ENCODE results near the gene SYT2.

SYT2 gene

DNA sequence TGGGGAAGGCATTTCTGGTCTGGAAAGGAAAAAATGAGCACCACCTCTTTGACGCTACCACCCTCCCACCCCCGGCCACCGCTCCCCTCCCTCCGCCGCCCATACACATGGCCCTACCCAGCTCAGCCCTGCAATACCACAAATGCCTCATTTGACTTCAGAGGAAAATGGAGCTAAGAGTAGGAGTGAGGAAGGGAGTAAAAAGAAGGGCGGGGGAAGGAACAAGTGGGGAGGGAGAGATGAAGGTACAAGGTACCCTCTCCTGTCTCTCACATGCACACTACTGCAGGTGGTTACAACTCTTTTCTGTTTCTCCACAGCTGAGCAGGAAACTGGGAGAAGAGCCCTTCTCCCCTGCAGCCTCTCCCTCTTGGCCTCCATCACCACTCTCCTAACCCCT is 7.1 kb downstream of the SYT2 start:
- no peak for DNase-seq

GRCh38 chr1:202702088-202702487 is 8.2 kb downstream of the SYT2 start:
- no peak for DNase-seq

DNA sequence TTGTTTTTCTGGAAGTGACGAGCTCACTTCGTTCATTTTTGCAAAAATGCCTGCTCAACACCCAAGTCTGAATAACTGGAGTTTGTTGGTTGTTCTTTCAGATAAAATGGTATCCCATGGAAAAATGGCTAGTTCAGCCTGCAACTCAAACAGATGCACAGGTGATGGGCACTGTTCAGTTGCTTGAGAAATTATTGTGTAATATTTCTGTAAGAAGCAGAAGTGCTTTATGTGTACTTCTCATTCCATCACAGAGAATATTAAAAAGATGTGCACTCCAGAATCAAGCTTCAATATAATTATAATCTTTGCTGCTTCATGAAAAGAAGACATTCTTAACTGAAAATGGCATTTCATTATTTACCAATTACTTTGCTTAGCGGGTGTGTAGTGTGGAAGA is 9.1 kb downstream of the SYT2 start:
- no peak for DNase-seq

DNA sequence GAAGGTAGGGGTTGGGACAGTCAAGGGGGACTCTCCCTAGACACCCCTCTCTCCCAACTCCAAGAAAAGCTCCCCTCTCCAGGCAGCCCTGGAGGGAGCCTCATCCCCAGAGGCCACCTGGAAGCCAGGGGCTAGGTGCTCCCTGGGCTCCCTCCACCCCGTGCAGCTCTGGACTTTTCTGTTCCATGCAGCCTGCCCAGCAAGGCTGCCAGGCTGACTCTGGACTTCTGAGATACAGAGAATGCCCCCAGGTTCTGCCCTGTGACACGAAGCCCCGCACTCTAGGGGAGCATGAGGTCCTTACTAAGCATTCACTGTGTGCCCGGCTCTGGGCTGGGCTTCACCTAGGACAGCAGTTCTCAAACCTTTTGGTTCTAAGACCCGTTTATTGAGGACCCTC is 10.2 kb downstream of the SYT2 start:
- no peak for DNase-seq

DNA sequence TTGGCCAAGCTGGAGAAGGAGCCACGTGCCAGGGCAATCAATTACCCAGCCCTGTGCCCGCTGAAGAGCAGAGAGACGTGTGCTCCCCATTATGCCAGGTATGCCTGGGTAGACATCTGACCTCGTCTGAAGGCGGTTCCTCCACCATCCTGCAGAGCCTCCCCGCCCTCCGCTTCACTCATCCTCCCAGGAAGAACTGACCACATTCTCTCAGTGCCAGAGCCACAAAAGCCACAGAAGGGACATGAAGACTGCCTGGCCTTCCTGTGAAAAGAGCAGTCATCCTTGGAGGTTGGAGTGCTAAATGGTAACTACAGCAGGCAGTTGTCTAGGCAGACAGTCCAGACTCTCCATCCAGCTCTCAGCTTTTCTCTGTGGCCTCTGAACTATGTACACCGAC is 12.0 kb downstream of the SYT2 start:
- peak; percentile 17 to 34 for DNase-seq

DNA sequence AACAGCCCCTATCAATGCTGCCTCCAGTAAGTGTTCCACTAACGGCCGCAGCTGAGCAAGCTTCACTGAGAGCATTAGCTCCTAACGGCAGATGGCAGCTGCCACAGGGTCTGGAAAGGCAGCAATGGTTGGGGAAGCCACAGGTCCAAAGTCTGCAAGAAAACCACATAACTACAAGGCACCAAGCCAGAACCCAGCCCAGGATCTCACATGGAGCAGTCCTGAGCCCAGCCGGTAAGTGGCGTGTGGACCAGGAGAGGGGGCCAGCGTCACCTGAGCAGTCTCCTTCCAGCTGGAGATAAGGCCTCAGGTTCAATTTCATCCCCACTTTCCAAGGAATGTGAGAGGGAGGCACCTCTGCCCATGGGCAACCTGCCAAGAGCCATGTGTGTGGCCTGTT is 13.2 kb downstream of the SYT2 start:
- no peak for DNase-seq

DNA sequence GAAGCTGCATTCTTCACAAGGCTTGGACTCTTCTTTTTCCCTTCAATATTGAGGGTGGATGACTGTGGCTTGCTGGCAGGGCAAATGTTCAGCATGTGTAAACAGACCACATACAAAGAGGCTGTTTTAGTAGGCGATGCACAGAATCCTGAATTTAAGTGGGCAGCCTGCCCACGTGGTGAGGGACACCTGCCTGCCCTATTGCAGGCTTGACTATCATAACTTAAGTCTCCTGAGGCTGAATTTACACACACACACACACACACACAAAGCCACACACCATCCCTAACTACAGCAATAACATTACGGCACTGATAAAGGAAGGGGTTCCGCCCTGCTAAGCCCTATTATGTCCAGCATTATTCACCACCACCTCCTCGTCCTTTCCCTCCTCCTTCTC is 15.9 kb downstream of the SYT2 start:
- DNase-seq = no peak

DNA sequence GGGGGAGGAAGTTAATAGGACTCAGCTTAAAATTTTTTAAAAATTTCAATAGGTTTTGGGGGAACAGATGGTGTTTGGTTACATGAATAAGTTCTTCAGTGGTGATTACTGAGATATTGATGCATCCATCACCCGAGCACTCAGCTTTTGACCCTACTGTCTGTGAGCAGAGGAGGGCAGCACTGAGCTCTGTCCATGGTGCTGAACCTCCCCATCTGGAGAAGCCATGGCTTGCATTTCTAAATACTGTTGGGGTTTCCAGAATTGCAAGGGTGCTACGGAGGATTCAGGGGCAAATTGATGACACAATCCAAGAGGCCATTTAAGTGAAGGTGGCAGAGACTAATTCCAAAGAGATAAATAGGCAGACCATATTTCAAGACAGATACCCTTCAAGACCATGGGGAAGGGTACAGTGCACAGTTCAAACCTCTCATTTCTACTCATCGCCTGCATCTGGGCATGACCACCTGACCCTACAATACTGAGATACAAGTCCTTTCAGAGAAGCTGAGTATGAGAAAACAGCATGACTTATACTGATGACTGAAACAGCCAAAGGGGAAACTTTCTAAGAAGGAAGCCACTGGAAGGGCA is 17.2 kb downstream of the SYT2 start:
- DNase-seq = peak; percentile 65 to 74

GRCh38 chr1:202691816-202692215 is 18.4 kb downstream of the SYT2 start:
- no peak for DNase-seq

DNA sequence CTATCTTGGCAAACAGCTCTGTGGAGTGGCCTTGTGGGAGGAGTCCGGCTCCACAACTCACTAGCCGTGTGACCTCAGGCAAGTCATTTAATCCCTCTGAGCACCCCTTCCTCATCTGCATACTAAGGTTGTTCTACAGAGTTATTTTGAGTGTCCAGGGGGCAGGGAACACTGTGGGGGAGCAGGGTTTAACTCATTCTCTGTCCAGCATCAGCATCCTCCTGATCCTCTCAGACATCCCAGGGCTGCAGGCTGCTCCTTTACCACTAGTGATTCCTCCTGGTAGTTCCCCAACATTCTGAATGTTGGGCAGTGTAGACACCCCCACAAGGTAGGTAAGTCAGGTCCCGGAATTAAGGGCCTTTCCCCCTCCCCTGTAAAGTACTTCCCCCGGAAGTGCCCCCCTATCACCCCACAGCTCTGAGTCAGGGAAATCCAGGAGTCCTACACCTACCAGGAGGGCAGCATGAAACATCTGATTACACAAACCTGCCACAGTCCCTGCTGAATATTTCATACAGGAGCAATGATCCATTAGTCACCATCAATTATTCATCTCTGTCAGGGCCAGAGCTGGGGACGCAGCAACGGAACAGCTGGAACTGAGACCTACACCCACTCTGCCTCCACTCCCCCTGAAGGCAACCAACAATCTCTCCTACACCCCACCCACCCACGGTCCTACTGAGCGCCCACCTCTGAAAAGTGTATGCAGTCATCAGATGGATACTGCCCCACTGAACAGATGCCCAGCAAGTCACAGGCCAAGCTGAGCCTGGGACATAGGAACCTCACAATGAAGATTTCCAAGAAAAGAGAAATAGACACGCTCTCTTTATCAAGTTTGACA is 20.5 kb downstream of the SYT2 start:
- no peak for DNase-seq

DNA sequence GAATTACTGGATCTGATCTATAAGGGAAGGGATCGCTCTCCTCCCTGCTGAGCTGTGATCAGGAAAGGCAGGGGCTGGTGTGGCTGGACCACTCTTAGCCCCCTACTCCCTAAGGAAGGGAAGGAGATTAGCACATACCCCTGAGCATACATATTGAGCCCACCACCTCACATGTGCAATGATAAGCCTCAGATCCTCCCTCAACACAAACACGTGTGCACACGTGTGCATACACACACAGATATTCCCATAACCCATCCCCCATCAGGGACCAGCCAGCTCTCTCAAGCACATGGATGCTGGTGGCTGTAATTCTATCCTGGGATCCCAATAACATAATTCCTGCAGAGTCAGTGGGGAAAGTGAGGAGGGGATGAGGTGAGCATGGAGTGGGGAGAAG is 21.2 kb downstream of the SYT2 start:
- DNase-seq = no peak

GRCh38 chr1:202688401-202688800 is 21.9 kb downstream of the SYT2 start:
- DNase-seq = no peak

DNA sequence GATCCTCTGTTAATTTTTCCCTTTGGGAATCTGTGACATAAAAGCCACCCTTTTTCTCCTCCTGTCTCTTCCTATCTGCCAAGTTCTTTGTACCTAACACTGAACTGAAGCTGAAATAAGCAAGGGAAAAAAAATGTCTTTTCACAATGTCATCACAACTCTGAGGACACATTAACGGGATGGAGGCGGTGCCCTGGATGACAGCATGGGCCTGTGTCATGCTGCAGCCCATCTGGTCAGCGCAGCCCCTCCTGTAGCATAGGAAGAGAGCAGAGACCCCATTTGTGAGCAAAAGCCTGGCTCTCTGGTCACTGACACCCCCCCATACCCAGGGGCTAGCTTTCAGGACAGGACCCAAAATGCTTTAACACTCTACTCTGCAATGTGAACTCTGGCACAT is 22.5 kb downstream of the SYT2 start:
- DNase-seq = no peak

GRCh38 chr1:202687370-202687769 is 22.9 kb downstream of the SYT2 start:
- no peak for DNase-seq

DNA sequence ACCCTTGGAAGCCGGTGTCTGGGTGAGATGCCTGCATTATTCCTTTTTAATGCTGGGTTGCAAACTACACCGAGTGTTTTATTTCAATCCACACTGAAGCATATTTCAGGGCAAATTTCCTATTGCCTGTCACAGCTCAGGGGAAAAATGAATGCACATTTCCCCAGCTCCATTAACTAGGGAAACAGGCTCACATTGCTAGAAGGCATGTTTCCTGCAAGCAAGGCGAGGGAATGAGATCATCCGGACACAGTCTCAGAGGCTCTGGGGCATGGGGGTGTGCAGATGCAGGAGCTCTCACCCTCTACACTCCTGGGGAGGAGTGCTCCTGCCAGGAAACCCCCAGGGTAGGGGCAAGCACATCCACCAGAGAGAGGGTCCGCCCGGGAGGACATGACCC is 24.6 kb downstream of the SYT2 start:
- no peak for DNase-seq

GRCh38 chr1:202684716-202685115 is 25.5 kb downstream of the SYT2 start:
- no peak for DNase-seq

DNA sequence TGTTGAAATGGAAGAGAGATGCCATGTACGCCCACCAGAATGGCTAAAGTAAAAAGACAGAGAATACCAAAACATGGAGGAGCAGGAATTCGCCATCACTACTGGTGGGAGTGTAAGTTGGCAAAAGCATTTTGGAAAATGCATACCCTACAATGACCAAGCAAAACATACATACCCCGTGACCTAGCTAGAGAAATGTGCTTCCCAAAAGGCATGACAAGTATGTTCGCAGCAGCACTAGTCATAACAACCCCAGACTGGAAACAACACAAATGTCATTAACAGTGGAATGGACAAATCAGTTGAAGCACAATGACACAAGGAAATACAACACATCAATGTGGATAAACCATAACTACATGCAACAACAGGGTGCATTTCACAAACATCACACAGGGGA is 27.2 kb downstream of the SYT2 start:
- no peak for DNase-seq

DNA sequence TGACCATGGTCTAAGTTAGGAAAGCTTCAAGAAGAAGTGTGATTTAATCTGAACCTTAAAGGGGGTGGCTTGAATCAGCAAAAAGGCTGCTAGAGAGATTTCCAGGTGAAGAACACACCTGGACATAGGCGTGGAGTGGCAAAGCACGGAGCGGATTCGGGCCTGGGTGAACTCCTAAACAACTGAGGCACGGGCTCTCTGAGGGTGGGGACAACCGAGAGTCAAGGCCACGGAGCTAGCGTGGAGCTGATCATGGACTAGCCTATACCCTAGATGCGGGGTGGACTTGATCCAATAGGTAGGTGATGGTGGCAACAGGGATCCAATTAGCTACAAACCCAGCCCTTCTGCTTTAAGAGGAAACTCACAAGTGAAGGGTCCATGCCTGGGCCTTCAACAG is 27.8 kb downstream of the SYT2 start:
- no peak for DNase-seq

- no peak for DNase-seq
Observed at GRCh38 chr1:202681736-202682420, 28.4 kb downstream of the SYT2 start.

DNA sequence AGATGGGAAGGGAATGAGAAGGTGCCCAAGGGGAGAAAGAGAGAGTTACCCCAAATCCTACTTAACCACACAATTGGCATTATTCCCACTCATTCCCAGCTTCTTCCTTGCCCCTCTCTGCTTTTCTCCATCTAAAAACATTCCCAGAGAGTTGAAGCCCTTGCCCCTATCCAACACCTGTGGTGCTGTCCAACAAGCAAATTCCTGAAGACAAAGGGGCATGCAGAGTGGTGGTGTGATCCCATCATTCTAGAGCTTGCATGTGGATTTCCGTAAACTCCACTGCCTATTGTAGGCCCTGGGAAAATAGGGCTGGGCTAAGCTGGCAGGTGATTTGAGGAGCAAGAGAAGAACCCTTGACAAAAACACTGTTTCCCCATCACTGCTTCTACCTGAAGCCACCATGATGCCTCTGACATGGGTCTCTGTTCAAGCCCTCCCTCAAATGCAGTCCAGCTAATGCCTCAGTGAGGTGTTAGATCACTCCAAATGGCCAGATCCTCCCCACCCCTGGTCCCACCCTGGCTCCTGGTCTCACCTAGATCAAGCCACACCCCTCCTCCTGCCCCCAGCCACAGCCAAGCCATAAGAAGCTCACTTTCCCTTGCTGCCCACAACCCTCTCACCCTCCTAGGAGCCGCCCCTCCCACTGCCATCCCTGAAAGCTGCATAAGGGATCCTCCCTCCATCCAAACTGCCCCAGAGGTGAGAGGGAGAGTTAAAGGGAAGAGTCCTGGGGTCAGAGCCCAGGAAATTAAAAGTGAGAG is 29.5 kb downstream of the SYT2 start:
- no peak for DNase-seq

DNA sequence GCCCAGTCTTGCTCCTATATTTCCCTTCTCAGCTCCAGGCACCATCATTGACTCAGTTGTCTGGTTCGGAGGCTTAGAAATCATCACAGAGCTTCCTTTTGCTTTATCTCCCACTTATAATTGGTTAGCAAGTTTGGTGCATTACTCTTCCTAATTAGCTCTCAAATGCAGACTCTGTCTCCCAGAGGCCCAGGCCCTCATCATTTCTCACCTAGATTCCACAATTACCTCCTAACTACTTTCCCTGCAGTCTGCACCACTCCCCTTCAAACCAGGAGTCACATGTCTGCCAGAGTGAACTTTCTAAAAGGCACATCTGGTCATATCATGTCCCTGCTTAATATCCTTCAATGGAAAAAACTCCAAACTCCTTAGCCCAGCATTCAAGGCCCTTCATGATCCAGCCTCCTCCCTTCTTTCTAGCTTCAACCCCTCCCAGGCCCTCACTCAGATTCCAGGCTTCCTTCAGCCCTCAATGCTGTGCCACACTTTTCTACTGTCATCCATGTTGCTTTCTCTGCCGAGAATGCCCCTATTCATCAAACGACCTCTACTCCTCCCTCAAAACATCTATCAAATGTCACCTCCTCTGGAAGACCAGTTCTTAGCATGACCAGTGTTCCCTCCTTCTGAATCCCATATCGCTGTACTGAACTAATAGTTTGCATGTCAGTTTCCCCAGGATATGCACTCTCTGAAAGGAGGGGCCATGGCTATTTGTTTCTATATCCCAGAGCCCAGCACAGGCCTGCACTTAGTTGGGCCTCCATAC is 30.7 kb downstream of the SYT2 start:
- no peak for DNase-seq

DNA sequence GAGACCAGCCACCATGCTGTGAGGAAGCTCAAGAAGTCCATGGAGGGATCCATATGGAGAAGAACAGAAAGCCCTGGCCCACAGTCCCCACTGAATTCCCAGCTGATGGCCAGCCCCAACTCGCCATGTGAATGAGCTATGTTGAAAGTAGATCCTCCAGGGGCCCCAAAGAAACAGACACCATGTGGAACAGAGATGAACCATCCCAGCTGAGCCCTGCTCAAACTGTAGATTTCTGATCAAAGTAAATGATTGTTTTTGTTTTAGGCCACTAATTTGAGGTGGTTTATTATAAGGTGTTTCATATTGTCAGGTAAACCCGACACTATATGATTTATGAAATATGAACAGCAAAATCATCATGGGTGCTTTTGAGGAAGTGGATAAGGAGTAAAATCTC is 32.8 kb downstream of the SYT2 start:
- no peak for DNase-seq

DNA sequence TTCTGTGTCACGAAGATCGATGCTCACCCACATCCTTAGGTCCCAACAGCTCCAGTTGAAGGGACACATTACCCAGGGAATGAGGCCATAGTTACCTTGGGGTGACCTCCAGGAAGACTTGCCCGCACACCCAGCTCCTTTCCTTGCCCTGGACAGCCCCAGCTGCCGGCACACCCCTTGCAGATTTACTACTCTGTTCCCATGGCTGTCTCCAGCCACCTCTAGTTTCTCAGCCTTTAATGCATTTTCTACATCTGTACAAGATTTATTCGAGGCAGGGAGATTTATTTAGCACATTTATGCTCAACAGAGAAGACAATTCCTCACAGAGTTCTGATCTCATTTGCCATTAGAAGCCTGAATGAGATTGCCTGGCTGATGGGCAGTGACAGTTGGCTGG is 36.7 kb downstream of the SYT2 start:
- DNase-seq = no peak

Measured in Kasumi-1 (cell line).